ENCODE measurements around the gene KRTAP10-6.

DNA sequence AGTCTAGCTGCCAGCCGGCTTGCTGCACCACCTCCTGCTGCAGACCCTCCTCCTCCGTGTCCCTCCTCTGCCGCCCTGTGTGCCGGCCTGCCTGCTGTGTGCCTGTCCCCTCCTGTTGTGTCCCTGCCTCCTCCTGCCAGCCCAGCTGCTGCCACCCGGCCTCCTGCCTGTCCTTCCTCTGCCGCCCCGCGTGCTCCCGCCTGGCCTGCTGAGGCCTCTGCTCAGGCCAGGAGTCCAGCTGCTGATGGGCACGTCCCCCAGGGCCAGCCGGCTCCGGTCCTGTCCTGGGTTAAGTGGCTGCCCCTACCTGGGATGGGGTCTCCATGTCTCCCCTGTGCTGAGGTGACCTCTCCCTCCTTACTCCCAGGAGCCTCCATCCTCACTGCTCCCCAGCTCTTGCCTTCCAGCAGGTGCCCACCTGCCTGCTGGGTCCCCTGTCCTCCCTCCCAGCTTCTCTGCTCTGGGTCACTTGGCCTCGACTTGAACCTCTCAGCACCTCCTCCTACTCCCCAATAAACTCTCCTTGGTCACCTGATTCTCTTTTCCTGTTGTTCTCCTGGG lies 20.4 kb upstream of the KRTAP10-6 start:
- TF ChIP-seq CTCF (IDR thresholded peaks at IDR 0.05): no peak
- TF ChIP-seq POLR2A (IDR thresholded peaks at IDR 0.05): no peak

All from right lobe of liver (tissue), 4 donors.